ENCODE results near the gene POLH. TPM values are rescaled to one million over a fixed set of nuclear protein-coding genes. Genes with fewer than 3 reads are reported as not detected.

POLH gene
- total RNA-seq, 2 donors from 2014 or later, result 11.2 to 18.8 TPM

- H3K4me3 ChIP-seq (ENCODE audit: low read length), result no peak overlapping the region
- Mint-ChIP-seq H3K4me1 (no peaks in the 10 kb centered on the region), H3K4me3 (no peak overlapping the region), H3K27me3 (ENCODE audit: insufficient read depth) (no peaks in the 10 kb centered on the region), H3K27ac (no peak overlapping the region), H3K9me3 (no peaks in the 10 kb centered on the region), H3K36me3 (ENCODE audit: low read depth) (peaks cover 22% of the 10 kb centered on the region)
- no peaks in the 10 kb centered on the region for H3K4me1 ChIP-seq (ENCODE audit: control insufficient read depth, insufficient read depth, low read length)
- H3K36me3 ChIP-seq (ENCODE audit: control insufficient read depth, insufficient read depth, low read length), result peaks cover 62% of the 10 kb centered on the region
- no peaks in the 10 kb centered on the region for H3K27me3 ChIP-seq (ENCODE audit: control insufficient read depth, insufficient read depth, low read length, poor library complexity, severe bottlenecking)
- no peak for TF ChIP-seq CTCF (conservative IDR thresholded peaks at IDR 0.05)
- no peaks in the 10 kb centered on the region for H3K9me3 ChIP-seq (ENCODE audit: control insufficient read depth, low read length)
- no peak for DNase-seq
- no peak overlapping the region for H3K27ac ChIP-seq (ENCODE audit: low read depth, low read length)
- 94 to 96% methylated on average over 2 of the region's 2 CpGs for WGBS, 2 experiments (ENCODE audit: insufficient coverage in 1 of 2, insufficient read length in 1 of 2)
- H3K9ac ChIP-seq (ENCODE audit: extremely low read depth, low read length, poor library complexity, severe bottlenecking), result no peak overlapping the region
Observed at GRCh38 chr6:43600595-43600994, 24.6 kb downstream of the POLH start.

DNA sequence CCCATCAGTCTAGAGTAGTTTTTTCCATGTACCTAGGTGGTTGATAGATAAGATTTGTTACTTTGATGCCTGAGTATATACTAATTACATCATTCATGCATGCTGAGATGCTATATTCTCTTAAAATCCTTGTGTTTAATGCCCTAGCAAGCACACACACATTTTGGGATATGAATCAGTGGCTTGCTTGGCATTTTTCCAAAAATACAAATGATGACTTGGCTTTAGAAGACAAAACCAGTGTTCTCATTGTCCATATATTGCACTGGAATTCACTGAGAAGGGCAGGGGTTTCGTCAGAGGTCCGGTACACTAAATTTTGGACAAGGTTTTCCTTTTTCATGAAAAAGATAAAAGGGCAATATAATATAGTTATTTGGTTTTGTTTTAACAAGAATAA lies 28.2 kb downstream of the POLH start:
- 97% methylated on average over 2 of the region's 2 CpGs; no CpG with 5 or more reads in 1 of the 2 experiments for WGBS, 2 experiments (ENCODE audit: insufficient coverage in 1 of 2, insufficient read length in 1 of 2)
- H3K4me1 Mint-ChIP-seq, result no peaks in the 10 kb centered on the region
- no peak for DNase-seq

DNA sequence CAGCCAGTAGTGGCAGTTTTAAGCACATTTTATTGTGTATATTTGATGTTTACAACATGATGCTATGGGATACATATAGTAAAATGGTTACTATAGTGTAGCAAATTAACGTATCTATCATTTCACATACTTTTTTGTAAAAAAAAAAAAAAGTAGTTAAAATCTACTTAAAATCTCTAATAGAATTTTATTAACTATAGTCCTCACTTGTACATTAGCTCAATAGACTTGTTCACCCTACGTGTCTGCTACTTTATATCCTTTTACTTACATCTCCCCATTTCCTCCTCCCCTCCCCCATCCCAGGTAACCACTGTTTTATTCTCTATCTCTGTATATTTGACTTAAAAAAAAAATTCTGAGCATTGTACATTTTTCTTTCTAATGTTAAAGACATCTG lies 30.0 kb downstream of the POLH start:
- no peak for DNase-seq
- Mint-ChIP-seq H3K4me1 (peaks cover 3% of the 10 kb centered on the region), H3K36me3 (ENCODE audit: low read depth) (peaks cover 24% of the 10 kb centered on the region), H3K9me3 (no peaks in the 10 kb centered on the region), H3K27ac (no peak overlapping the region), H3K27me3 (ENCODE audit: insufficient read depth) (no peaks in the 10 kb centered on the region), H3K4me3 (no peak overlapping the region)
- H3K4me3 ChIP-seq (ENCODE audit: low read length), result no peak overlapping the region
- no peak for TF ChIP-seq CTCF (conservative IDR thresholded peaks at IDR 0.05)
- WGBS, 2 experiments (ENCODE audit: insufficient coverage in 1 of 2, insufficient read length in 1 of 2), result 95 to 100% methylated on average over 1 of the region's 2 CpGs
- no peaks in the 10 kb centered on the region for H3K27me3 ChIP-seq (ENCODE audit: control insufficient read depth, insufficient read depth, low read length, poor library complexity, severe bottlenecking)
- H3K27ac ChIP-seq (ENCODE audit: low read depth, low read length), result no peak overlapping the region
- no peak overlapping the region for H3K9ac ChIP-seq (ENCODE audit: extremely low read depth, low read length, poor library complexity, severe bottlenecking)
- H3K4me1 ChIP-seq (ENCODE audit: control insufficient read depth, insufficient read depth, low read length), result no peaks in the 10 kb centered on the region
- peaks cover 56% of the 10 kb centered on the region for H3K36me3 ChIP-seq (ENCODE audit: control insufficient read depth, insufficient read depth, low read length)
- no peaks in the 10 kb centered on the region for H3K9me3 ChIP-seq (ENCODE audit: control insufficient read depth, low read length)

More for the DNA sequence above, 28.2 kb downstream of the POLH start:
- H3K4me1 ChIP-seq (ENCODE audit: control insufficient read depth, insufficient read depth, low read length), result no peaks in the 10 kb centered on the region
- no peaks in the 10 kb centered on the region for H3K9me3 ChIP-seq (ENCODE audit: control insufficient read depth, low read length)
- Mint-ChIP-seq H3K9me3 (no peaks in the 10 kb centered on the region), H3K4me3 (no peak overlapping the region), H3K27ac (no peak overlapping the region), H3K27me3 (ENCODE audit: insufficient read depth) (no peaks in the 10 kb centered on the region), H3K36me3 (ENCODE audit: low read depth) (peaks cover 22% of the 10 kb centered on the region)
- H3K27ac ChIP-seq (ENCODE audit: low read depth, low read length), result no peak overlapping the region
- TF ChIP-seq CTCF (conservative IDR thresholded peaks at IDR 0.05), result no peak
- H3K36me3 ChIP-seq (ENCODE audit: control insufficient read depth, insufficient read depth, low read length), result peaks cover 58% of the 10 kb centered on the region
- H3K9ac ChIP-seq (ENCODE audit: extremely low read depth, low read length, poor library complexity, severe bottlenecking), result no peak overlapping the region
- H3K27me3 ChIP-seq (ENCODE audit: control insufficient read depth, insufficient read depth, low read length, poor library complexity, severe bottlenecking), result no peaks in the 10 kb centered on the region
- H3K4me3 ChIP-seq (ENCODE audit: low read length), result no peak overlapping the region
